ENCODE results near the gene CXCR3.
"Not testable (repeated sequence)": the region's sequence is repeated elsewhere in the genome, so short reads cannot be mapped to it uniquely, and the experiment has no call there.

CXCR3 gene

DNA sequence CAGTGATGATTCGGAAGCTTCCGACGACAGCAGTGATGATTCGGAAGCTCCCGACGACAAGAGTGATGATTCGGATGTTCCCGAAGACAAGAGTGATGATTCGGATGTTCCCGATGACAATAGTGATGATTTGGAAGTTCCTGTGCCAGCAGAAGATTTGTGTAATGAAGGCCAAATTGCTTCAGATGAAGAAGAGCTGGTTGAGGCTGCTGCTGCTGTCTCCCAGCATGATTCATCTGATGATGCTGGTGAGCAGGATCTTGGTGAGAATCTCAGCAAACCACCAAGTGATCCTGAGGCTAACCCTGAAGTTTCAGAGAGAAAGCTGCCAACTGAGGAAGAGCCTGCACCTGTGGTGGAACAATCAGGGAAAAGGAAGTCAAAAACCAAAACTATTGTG, 14.2 kb downstream of the CXCR3 start:
- DNase-seq (ENCODE audit: low read depth) = no peak
- TF ChIP-seq MYC (IDR thresholded peaks at IDR 0.05; ENCODE audit: low read depth, low read length) (no peak), POLR2A (IDR thresholded peaks at IDR 0.05; ENCODE audit: extremely low read depth, insufficient read length) (no peak)
- TF ChIP-seq, protein P1, sequence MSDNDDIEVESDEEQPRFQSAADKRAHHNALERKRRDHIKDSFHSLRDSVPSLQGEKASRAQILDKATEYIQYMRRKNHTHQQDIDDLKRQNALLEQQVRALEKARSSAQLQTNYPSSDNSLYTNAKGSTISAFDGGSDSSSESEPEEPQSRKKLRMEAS (IDR thresholded peaks at IDR 0.05; ENCODE audit: low read depth, low read length) = no peak
- no peak overlapping the region for H3K4me3 ChIP-seq (ENCODE audit: low read depth, low read length)

DNA sequence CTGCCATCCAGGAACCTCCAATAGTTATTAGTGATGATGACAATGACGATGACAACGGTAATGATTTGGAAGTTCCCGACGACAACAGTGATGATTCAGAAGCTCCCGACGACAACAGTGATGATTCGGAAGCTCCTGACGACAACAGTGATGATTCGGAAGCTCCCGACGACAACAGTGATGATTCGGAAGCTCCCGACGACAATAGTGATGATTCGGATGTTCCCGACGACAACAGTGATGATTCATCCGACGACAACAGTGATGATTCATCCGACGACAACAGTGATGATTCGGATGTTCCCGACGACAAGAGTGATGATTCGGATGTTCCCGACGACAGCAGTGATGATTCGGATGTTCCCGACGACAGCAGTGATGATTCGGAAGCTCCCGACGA, 14.7 kb downstream of the CXCR3 start:
- no peak for DNase-seq (ENCODE audit: low read depth)
- H3K4me3 ChIP-seq (ENCODE audit: low read depth, low read length) = no peak overlapping the region
- TF ChIP-seq POLR2A (IDR thresholded peaks at IDR 0.05; ENCODE audit: extremely low read depth, insufficient read length) (no peak), MYC (IDR thresholded peaks at IDR 0.05; ENCODE audit: low read depth, low read length) (no peak)
- TF ChIP-seq, protein P1 (IDR thresholded peaks at IDR 0.05; ENCODE audit: low read depth, low read length) = no peak
- TF ChIP-seq, protein P2, sequence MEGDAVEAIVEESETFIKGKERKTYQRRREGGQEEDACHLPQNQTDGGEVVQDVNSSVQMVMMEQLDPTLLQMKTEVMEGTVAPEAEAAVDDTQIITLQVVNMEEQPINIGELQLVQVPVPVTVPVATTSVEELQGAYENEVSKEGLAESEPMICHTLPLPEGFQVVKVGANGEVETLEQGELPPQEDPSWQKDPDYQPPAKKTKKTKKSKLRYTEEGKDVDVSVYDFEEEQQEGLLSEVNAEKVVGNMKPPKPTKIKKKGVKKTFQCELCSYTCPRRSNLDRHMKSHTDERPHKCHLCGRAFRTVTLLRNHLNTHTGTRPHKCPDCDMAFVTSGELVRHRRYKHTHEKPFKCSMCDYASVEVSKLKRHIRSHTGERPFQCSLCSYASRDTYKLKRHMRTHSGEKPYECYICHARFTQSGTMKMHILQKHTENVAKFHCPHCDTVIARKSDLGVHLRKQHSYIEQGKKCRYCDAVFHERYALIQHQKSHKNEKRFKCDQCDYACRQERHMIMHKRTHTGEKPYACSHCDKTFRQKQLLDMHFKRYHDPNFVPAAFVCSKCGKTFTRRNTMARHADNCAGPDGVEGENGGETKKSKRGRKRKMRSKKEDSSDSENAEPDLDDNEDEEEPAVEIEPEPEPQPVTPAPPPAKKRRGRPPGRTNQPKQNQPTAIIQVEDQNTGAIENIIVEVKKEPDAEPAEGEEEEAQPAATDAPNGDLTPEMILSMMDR (IDR thresholded peaks at IDR 0.05; ENCODE audit: low read depth, low read length) = no peak

DNA sequence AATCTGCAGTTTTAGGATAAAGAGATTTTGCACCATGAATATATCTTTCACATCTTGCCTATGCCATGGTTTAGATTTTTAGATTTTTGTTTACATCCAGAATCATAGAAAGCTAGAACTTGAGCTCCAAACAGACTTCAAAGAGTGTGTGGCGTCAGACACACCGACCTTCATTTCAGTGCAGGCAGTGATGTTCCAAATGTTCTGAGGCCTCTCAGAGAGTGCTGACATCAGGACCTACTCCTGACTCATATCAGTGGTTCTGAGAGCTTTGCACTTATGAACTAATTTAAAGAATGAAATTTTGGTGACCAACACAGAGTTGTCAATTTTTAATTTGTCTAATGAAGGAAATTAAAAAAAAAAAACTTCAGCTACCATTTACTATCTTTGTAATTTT, 18.3 kb downstream of the CXCR3 start:
- no peak for DNase-seq (ENCODE audit: low read depth)
- no peak overlapping the region for H3K4me3 ChIP-seq (ENCODE audit: low read depth, low read length)
- TF ChIP-seq, protein P2 (IDR thresholded peaks at IDR 0.05; ENCODE audit: low read depth, low read length) = no peak
- TF ChIP-seq MYC (IDR thresholded peaks at IDR 0.05; ENCODE audit: low read depth, low read length) (no peak), POLR2A (IDR thresholded peaks at IDR 0.05; ENCODE audit: extremely low read depth, insufficient read length) (no peak)
- TF ChIP-seq, protein P1 (IDR thresholded peaks at IDR 0.05; ENCODE audit: low read depth, low read length) = no peak

DNA sequence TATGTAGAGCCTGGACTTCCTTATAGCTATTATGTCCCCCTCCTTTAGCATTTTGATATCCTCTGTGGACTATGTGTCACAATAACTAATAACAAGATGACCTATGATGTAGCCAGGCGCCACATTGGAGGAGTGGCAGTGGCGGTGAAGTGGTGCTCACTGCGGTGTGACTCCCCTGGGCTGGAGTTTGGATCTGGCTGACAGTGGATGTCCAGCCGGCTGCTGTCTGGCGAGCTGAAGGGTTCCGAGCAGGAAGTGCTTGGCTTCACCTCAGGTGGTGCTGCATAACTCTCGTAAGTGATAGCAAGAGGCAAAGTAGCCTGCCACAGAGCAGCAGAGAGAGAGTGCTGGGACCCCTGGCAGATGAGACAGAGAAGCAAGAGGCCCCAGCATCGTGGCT, 25.1 kb downstream of the CXCR3 start:
- H3K4me3 ChIP-seq (ENCODE audit: low read depth, low read length); DNase-seq (ENCODE audit: low read depth): not testable (repeated sequence)

DNA sequence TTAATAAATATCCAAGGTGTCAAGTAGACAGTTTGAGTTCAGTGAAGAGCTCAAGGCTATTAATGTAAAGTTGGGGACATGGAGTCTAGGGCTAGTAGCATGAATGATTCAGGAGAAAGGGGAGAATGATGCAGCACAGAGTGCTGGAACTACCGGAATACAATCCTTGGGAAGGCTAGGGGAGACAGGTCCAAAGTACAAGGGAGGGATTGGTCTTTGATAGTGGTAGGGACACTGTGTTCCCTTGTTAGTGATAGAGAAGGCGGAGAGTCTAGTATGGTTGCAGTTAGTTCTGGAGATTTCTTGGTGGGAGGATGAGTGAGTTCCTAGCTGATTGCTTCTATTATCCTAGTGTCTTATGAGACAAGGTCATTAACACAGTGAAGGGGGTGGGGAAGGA, 31.4 kb downstream of the CXCR3 start:
- TF ChIP-seq, protein P2 (IDR thresholded peaks at IDR 0.05; ENCODE audit: low read depth, low read length) = no peak
- TF ChIP-seq POLR2A (IDR thresholded peaks at IDR 0.05; ENCODE audit: extremely low read depth, insufficient read length) = no peak
- TF ChIP-seq, protein P1 (IDR thresholded peaks at IDR 0.05; ENCODE audit: low read depth, low read length) = no peak
- no peak for TF ChIP-seq MYC (IDR thresholded peaks at IDR 0.05; ENCODE audit: low read depth, low read length)
- DNase-seq (ENCODE audit: low read depth) = no peak
- H3K4me3 ChIP-seq (ENCODE audit: low read depth, low read length) = no peak overlapping the region

DNA sequence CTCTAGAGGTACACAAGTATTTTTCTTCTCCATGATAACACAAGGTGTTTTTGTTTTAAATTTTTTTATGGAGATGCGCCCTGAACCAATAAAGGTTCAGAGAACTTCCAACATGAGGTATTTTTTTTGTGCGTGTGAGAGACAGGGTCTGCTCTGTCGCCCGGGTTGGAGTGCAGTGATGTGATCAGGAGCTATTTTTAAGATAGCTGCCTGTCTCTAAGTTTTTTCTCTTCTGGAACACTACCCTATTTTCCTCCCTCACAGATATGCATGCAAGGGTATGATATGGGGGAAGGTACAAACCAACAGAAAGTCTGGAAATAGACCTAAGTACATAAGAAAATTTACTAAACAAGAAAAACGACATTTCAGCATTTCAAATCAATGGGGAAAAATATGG, 37.1 kb downstream of the CXCR3 start:
- DNase-seq (ENCODE audit: low read depth) = no peak
- TF ChIP-seq POLR2A (IDR thresholded peaks at IDR 0.05; ENCODE audit: extremely low read depth, insufficient read length) (no peak), MYC (IDR thresholded peaks at IDR 0.05; ENCODE audit: low read depth, low read length) (no peak)
- TF ChIP-seq, protein P1 (IDR thresholded peaks at IDR 0.05; ENCODE audit: low read depth, low read length) = no peak
- TF ChIP-seq, protein P2 (IDR thresholded peaks at IDR 0.05; ENCODE audit: low read depth, low read length) = no peak
- no peak overlapping the region for H3K4me3 ChIP-seq (ENCODE audit: low read depth, low read length)

DNA sequence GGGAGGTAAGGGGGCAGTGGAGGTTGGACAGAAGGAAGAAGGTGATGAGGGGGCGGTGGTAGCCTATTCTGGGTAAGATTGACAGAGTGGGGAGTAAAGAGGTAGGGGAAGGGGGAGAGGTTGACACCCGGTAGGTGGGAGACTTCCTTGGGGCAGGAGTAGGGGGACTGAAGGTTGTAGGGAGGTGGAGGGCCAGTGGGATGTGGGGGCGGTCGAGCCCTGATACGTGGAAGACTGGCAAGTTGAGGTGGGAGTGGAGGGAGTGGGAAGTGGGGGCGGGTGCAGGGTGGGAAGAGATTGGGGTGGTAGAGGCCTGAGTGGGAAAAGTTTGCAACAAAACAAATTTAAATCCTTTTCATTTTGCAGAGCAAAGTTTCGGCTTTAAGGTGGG, 38.3 kb downstream of the CXCR3 start:
- no peak overlapping the region for H3K4me3 ChIP-seq (ENCODE audit: low read depth, low read length)
- DNase-seq (ENCODE audit: low read depth) = no peak
- TF ChIP-seq, protein P1 (IDR thresholded peaks at IDR 0.05; ENCODE audit: low read depth, low read length) = no peak
- TF ChIP-seq, protein P2 (IDR thresholded peaks at IDR 0.05; ENCODE audit: low read depth, low read length) = no peak
- no peak for TF ChIP-seq POLR2A (IDR thresholded peaks at IDR 0.05; ENCODE audit: extremely low read depth, insufficient read length)
- TF ChIP-seq MYC (IDR thresholded peaks at IDR 0.05; ENCODE audit: low read depth, low read length) = no peak

Data from NB4 (cell line).